DMS114 treated with DMSO at 0.1 percent for 48 hours (cell line): ENCODE results near the gene NOTCH2NLA.
"Not testable (repeated sequence)": the region's sequence is repeated elsewhere in the genome, so short reads cannot be mapped to it uniquely, and the experiment has no call there.

Source experiments
- DNase-seq: peaks from one replicate; lab custom pipeline; 2025; ENCODE audit not compliant: unreplicated experiment; lab: John Stamatoyannopoulos, UW

The NOTCH2NLA gene

DNA sequence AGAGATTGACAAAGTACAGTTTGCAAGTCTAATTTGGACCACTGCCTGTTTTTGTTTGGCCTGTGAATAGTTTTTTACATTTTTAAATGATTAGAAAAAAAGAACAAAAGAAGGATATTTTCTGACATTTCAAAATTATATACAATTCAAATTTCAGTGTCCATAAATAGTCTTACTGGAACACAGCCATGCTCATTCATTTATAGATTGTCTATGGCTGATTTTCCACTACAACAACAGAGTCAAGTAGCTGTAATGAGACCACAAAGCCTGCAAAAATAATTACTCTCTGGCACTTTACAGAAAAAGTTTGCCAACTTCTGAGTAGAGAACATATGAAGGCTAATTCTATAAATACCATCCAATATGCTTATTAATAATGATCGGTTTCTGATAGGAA, 61.1 kb downstream of the NOTCH2NLA start:
- DNase-seq, result not testable (repeated sequence)

DNA sequence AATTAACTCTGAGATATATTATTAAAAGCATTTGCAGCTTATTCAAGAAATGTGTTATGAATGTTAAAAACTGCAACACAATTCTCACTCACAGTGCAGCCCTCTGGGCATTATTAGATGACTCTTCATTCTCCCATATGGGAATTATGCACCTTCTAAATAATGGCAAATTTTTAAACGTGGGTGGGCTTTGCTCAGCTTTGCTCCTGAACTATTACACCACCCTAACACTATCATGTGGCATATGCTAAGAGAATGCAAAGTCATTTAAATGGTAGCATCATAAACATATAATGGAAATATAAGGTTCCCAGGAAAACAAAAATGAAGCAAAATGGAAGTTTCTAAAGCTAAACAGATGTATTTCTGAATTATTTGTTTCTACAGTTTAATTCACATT, 61.5 kb downstream of the NOTCH2NLA start:
- DNase-seq, result not testable (repeated sequence)

DNA sequence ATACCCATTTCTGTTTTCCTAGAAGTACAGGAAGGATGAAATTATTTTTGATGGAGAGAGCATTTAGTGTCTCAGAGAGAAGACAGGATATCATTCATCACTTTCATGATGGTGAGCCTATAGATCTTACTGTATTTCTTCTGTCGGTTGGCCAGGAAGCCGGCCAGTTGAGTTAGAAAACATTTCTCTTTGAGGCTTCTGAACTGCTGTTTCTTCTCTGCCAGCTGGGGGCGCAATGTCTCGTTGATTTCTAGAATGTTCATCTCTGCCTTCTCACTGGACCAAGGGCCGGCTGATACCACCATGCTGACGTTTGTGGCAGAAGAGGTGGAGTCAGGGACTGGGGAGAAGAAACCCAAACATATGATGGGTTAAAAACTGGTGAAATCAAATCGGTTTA, 84.4 kb downstream of the NOTCH2NLA start, which contains the start of gene NBPF10:
TSS of gene NBPF10 (minus strand) at position 340 of the 400 bp plus-strand sequence. CDS start at position 305, 35 bp downstream.
- DNase-seq, result not testable (repeated sequence)
